ENCODE measurements around the gene NDUFAF5. TPM values are rescaled to one million over a fixed set of nuclear protein-coding genes. Genes with fewer than 3 reads are reported as not detected.

NDUFAF5 gene
- total and polyA plus RNA-seq, 2 experiments from 2014 or later: 16.6 to 21.3 TPM

GRCh38 chr20:13819885-13820645 lies 35.2 kb downstream of the NDUFAF5 start:
- no peak overlapping the region for H3K27ac ChIP-seq
- H3K27me3 ChIP-seq: no peaks in the 10 kb centered on the region
- H3K36me3 ChIP-seq (replicated peaks; ENCODE audit: insufficient read depth, low read depth): no peaks in the 10 kb centered on the region
- no peak overlapping the region for H3K4me3 ChIP-seq
- H4K20me1 ChIP-seq (ENCODE audit: insufficient read depth, poor library complexity, severe bottlenecking): no peaks in the 10 kb centered on the region
- WGBS (ENCODE audit: low lambda C conversion rate, missing lambda C conversion rate): 44% methylated on average over 5 of the region's 5 CpGs
- no peaks in the 10 kb centered on the region for H3K9me3 ChIP-seq (ENCODE audit: low read depth)
- H3K79me2 ChIP-seq: no peaks in the 10 kb centered on the region
- TF ChIP-seq EZH2 (IDR thresholded peaks at IDR 0.05; ENCODE audit: borderline replicate concordance): no peak
- peak; percentile 68 for TF ChIP-seq CTCF (IDR thresholded peaks at IDR 0.05; ENCODE audit: poor library complexity)
- TF ChIP-seq EZH2phosphoT487 (IDR thresholded peaks at IDR 0.05; ENCODE audit: low read depth, severe bottlenecking, unreplicated experiment): no peak
- H3K4me2 ChIP-seq: no peak overlapping the region
- no peak overlapping the region for H2AFZ ChIP-seq
- H3K9me2 ChIP-seq (replicated peaks; ENCODE audit: insufficient read depth): no peaks in the 10 kb centered on the region
- DNase-seq (ENCODE audit: low spot score): peak; percentile 79
- no peaks in the 10 kb centered on the region for H3K4me1 ChIP-seq (ENCODE audit: insufficient read depth)

- WGBS (ENCODE audit: low lambda C conversion rate, missing lambda C conversion rate): 80% methylated on average over 7 of the region's 7 CpGs
- no peak for TF ChIP-seq CTCF (IDR thresholded peaks at IDR 0.05; ENCODE audit: poor library complexity)
- TF ChIP-seq EZH2phosphoT487 (IDR thresholded peaks at IDR 0.05; ENCODE audit: low read depth, severe bottlenecking, unreplicated experiment): no peak
- no peak for TF ChIP-seq EZH2 (IDR thresholded peaks at IDR 0.05; ENCODE audit: borderline replicate concordance)
- H3K79me2 ChIP-seq: no peaks in the 10 kb centered on the region
Observed at GRCh38 chr20:13821876-13822275, 37.0 kb downstream of the NDUFAF5 start.

GRCh38 chr20:13822459-13822858 lies 37.6 kb downstream of the NDUFAF5 start:
- Histone ChIP-seq H3K36me3 (replicated peaks; ENCODE audit: insufficient read depth, low read depth) (no peaks in the 10 kb centered on the region), H2AFZ (no peak overlapping the region), H3K4me3 (no peak overlapping the region), H3K27ac (no peak overlapping the region), H3K4me2 (no peak overlapping the region), H3K4me1 (ENCODE audit: insufficient read depth) (no peaks in the 10 kb centered on the region), H3K9me2 (replicated peaks; ENCODE audit: insufficient read depth) (no peaks in the 10 kb centered on the region), H3K9me3 (ENCODE audit: low read depth) (no peaks in the 10 kb centered on the region), H3K79me2 (no peaks in the 10 kb centered on the region), H4K20me1 (ENCODE audit: insufficient read depth, poor library complexity, severe bottlenecking) (no peaks in the 10 kb centered on the region), H3K27me3 (no peaks in the 10 kb centered on the region)
- DNase-seq (ENCODE audit: low spot score): no peak
- WGBS (ENCODE audit: low lambda C conversion rate, missing lambda C conversion rate): 43% methylated on average over 2 of the region's 2 CpGs
- no peak for TF ChIP-seq CTCF (IDR thresholded peaks at IDR 0.05; ENCODE audit: poor library complexity)
- TF ChIP-seq EZH2phosphoT487 (IDR thresholded peaks at IDR 0.05; ENCODE audit: low read depth, severe bottlenecking, unreplicated experiment): no peak
- no peak for TF ChIP-seq EZH2 (IDR thresholded peaks at IDR 0.05; ENCODE audit: borderline replicate concordance)

More at GRCh38 chr20:13821876-13822275, 37.0 kb downstream of the NDUFAF5 start:
- Histone ChIP-seq H3K4me3 (no peak overlapping the region), H3K9me2 (replicated peaks; ENCODE audit: insufficient read depth) (no peaks in the 10 kb centered on the region), H3K36me3 (replicated peaks; ENCODE audit: insufficient read depth, low read depth) (no peaks in the 10 kb centered on the region), H3K9me3 (ENCODE audit: low read depth) (no peaks in the 10 kb centered on the region), H2AFZ (no peak overlapping the region), H3K27ac (no peak overlapping the region), H3K4me2 (no peak overlapping the region), H4K20me1 (ENCODE audit: insufficient read depth, poor library complexity, severe bottlenecking) (no peaks in the 10 kb centered on the region), H3K4me1 (ENCODE audit: insufficient read depth) (no peaks in the 10 kb centered on the region), H3K27me3 (no peaks in the 10 kb centered on the region)
- no peak for DNase-seq (ENCODE audit: low spot score)

Data from hepatocyte (in vitro differentiated cells).